Liver (tissue), 10 donors: ENCODE data around the gene PSD. TPM values are rescaled to one million over a fixed set of nuclear protein-coding genes. Genes with fewer than 3 reads are reported as not detected.

Source experiments
- DNase-seq: peaks from one replicate; pipeline ENCODE4 v3.0.0-alpha.2; 2017; ENCODE audit warnings: low spot score
- H3K27ac ChIP-seq, 2 donors: one replicate each; pipeline ENCODE4 v1.7.0; 2013; ENCODE audit warnings: inconsistent platforms in 2 of 2, low read length in 2 of 2, control low read depth in 1 of 2, low read depth in 1 of 2, mild to moderate bottlenecking in 1 of 2
- H3K27me3 ChIP-seq, 4 donors: one replicate each; pipeline versions ENCODE4 v1.6.1 to v1.7.0; 2013; ENCODE audit warnings: low read length in 3 of 4, inconsistent platforms in 1 of 4, mild to moderate bottlenecking in 1 of 4, moderate library complexity in 1 of 4; ENCODE audit not compliant: control insufficient read depth in 4 of 4, insufficient read depth in 4 of 4
- H3K36me3 ChIP-seq, 4 donors: one replicate each; pipeline versions ENCODE4 v1.6.1 to v1.7.0; 2013; ENCODE audit warnings: low read length in 3 of 4, mild to moderate bottlenecking in 3 of 4, low read depth in 1 of 4, moderate library complexity in 1 of 4; ENCODE audit not compliant: control insufficient read depth in 4 of 4, insufficient read depth in 3 of 4
- H3K4me1 ChIP-seq, 4 donors: one replicate each; pipeline versions ENCODE4 v1.6.1 to v1.7.0; 2013; ENCODE audit warnings: low read length in 3 of 4, mild to moderate bottlenecking in 3 of 4, moderate library complexity in 1 of 4; ENCODE audit not compliant: control insufficient read depth in 4 of 4, insufficient read depth in 4 of 4
- H3K4me3 ChIP-seq, 3 donors: one replicate each; pipeline versions ENCODE4 v1.6.1 to v1.7.0; 2013; ENCODE audit warnings: low read length in 3 of 3, control low read depth in 1 of 3, low read depth in 1 of 3, mild to moderate bottlenecking in 1 of 3
- H3K9ac ChIP-seq, 2 donors: one replicate each; pipeline ENCODE4 v1.7.0; 2013; ENCODE audit warnings: low read length in 2 of 2, mild to moderate bottlenecking in 2 of 2, moderate library complexity in 2 of 2, control low read depth in 1 of 2, low read depth in 1 of 2
- H3K9me3 ChIP-seq, 4 donors: one replicate each; pipeline versions ENCODE4 v1.6.1 to v1.7.0; 2013; ENCODE audit warnings: low read length in 3 of 4; ENCODE audit not compliant: control insufficient read depth in 4 of 4
- ATF3 ChIP-seq: IDR thresholded peaks from 2 replicates; pipeline ENCODE4 v1.6.1; 2016; ENCODE audit warnings: antibody characterized with exemption
- CTCF ChIP-seq: fragments of 150-350 bp; IDR thresholded peaks from 2 replicates; pipeline ENCODE4 v1.5.1; 2017; ENCODE audit warnings: improper control_type of control experiment, low read depth, low read length; ENCODE audit not compliant: missing input control
- EGR1 ChIP-seq, 2 donors: IDR thresholded peaks; 2 replicates each; pipeline ENCODE4 v1.6.1; 2016 to 2018; ENCODE audit warnings: antibody characterized with exemption in 2 of 2, low read depth in 2 of 2
- FOXA1 ChIP-seq: IDR thresholded peaks from 2 replicates; pipeline ENCODE4 v1.6.1; 2016; ENCODE audit warnings: antibody characterized with exemption
- FOXA2 ChIP-seq: IDR thresholded peaks from 2 replicates; pipeline ENCODE4 v1.6.1; 2016; ENCODE audit warnings: antibody characterized with exemption
- GABPA ChIP-seq, 2 donors: IDR thresholded peaks in 1 of 2; conservative IDR thresholded peaks in 1 of 2; 2 replicates each; pipeline ENCODE4 v1.6.1; 2016; ENCODE audit warnings: antibody characterized with exemption in 2 of 2, mild to moderate bottlenecking in 1 of 2, moderate library complexity in 1 of 2
- HNF4A ChIP-seq, 2 donors: conservative IDR thresholded peaks; 2 replicates each; pipeline ENCODE4 v1.6.1; 2016; ENCODE audit warnings: antibody characterized with exemption in 2 of 2, mild to moderate bottlenecking in 2 of 2
- HNF4G ChIP-seq: IDR thresholded peaks from 2 replicates; pipeline ENCODE4 v1.6.1; 2016; ENCODE audit warnings: antibody characterized with exemption
- JUND ChIP-seq, 2 donors: IDR thresholded peaks; 2 replicates each; pipeline ENCODE4 v1.6.1; 2016; ENCODE audit warnings: antibody characterized with exemption in 2 of 2
- MAX ChIP-seq: IDR thresholded peaks from 2 replicates; pipeline ENCODE4 v1.6.1; 2016; ENCODE audit warnings: antibody characterized with exemption
- NR2F2 ChIP-seq: IDR thresholded peaks from 2 replicates; pipeline ENCODE4 v1.6.1; 2016; ENCODE audit warnings: antibody characterized with exemption
- RAD21 ChIP-seq, 2 donors: IDR thresholded peaks; 2 replicates each; pipeline ENCODE4 v1.6.1; 2016; ENCODE audit warnings: antibody characterized with exemption in 2 of 2, mild to moderate bottlenecking in 2 of 2
- REST ChIP-seq: IDR thresholded peaks from 2 replicates; pipeline ENCODE4 v1.6.1; 2016; ENCODE audit warnings: antibody characterized with exemption, mild to moderate bottlenecking
- RXRA ChIP-seq, 2 donors: IDR thresholded peaks; 2 replicates each; pipeline ENCODE4 v1.6.1; 2017 to 2018; ENCODE audit warnings: antibody characterized with exemption in 2 of 2, mild to moderate bottlenecking in 1 of 2
- SP1 ChIP-seq: IDR thresholded peaks from 2 replicates; pipeline ENCODE4 v1.6.1; 2018; ENCODE audit warnings: antibody characterized with exemption, mild to moderate bottlenecking
- TAF1 ChIP-seq: conservative IDR thresholded peaks from 2 replicates; pipeline ENCODE4 v1.6.1; 2016; ENCODE audit warnings: antibody characterized with exemption, mild to moderate bottlenecking
- YY1 ChIP-seq: IDR thresholded peaks from 2 replicates; pipeline ENCODE4 v1.6.1; 2016; ENCODE audit warnings: antibody characterized with exemption, mild to moderate bottlenecking
- ZBTB33 ChIP-seq: IDR thresholded peaks from 2 replicates; pipeline ENCODE4 v1.6.1; 2016; ENCODE audit warnings: antibody characterized with exemption
- WGBS: extraction: QIAGEN DNeasy Blood & Tissue Kit; methylation state at CpG from one replicate; pipeline ENCODE4 v1.1.7; 2013; 5-methylcytosine and 5-hydroxymethylcytosine counted together
- polyA plus RNA-seq, 2 donors: library from polyadenylated mRNA; stranded (reverse) in 1 of 2; unstranded in 1 of 2; fragments of 200-250 nt in 1 of 2; fragments of >200 nt in 1 of 2; fragmentation: Nextera tagmentation in 1 of 2; extraction: Ambion mirVana in 1 of 2; gene quantifications; one replicate each; pipeline versions ENCODE4 v1.2.1 to v1.2.3, GENCODE V29; 2013 to 2015
- small RNA-seq: library from RNA; depleted of rRNA; stranded (forward); fragments of <200 nt; gene quantifications from one replicate; pipeline ENCODE3, GENCODE V24; 2014
- total RNA-seq, 2 donors: library from RNA; depleted of rRNA; stranded (reverse); fragments of >200 nt; gene quantifications; one replicate each; pipeline ENCODE4 v1.2.3, GENCODE V29; 2014
- donor health status: healthy.
- donor health status: healthy.
- donor health status: healthy.
- donor health status: healthy.
- donor health status: healthy.

The PSD gene
- total and polyA plus RNA-seq, 4 donors: 0.56 to 1.3 (median 0.71) TPM

GRCh38 chr10:102354451-102354850, 64.1 kb downstream of the PSD start:
- DNase-seq: no peak
- peaks cover 25 to 73% (median 55%) of the 10 kb centered on the region in 4 donors for H3K36me3 ChIP-seq
- no peak overlapping the region for H3K9ac ChIP-seq
- H3K4me1 ChIP-seq: no peaks in the 10 kb centered on the region
- TF ChIP-seq MAX: no peak
- TF ChIP-seq FOXA1: no peak
- no peak for TF ChIP-seq ZBTB33
- no peak for TF ChIP-seq ATF3
- TF ChIP-seq JUND (IDR thresholded peaks at IDR 0.05): no peak
- TF ChIP-seq SP1: no peak
- TF ChIP-seq HNF4G: no peak
- no peak for TF ChIP-seq RAD21 (IDR thresholded peaks at IDR 0.05)
- no peak for TF ChIP-seq TAF1
- TF ChIP-seq YY1: no peak
- TF ChIP-seq EGR1 (IDR thresholded peaks at IDR 0.05; ENCODE audit: low read depth in 2 of 2): no peak
- TF ChIP-seq GABPA (IDR thresholded peaks at IDR 0.05 in 1 of 2, conservative IDR thresholded peaks at IDR 0.05 in 1 of 2): no peak
- no peak for TF ChIP-seq HNF4A (conservative IDR thresholded peaks at IDR 0.05)
- no peak for TF ChIP-seq REST
- no peak for TF ChIP-seq FOXA2
- TF ChIP-seq NR2F2: no peak
- TF ChIP-seq RXRA (IDR thresholded peaks at IDR 0.05): no peak
- no peak for TF ChIP-seq CTCF
- no peak overlapping the region for H3K27ac ChIP-seq
- no peaks in the 10 kb centered on the region for H3K9me3 ChIP-seq
- no peak overlapping the region for H3K4me3 ChIP-seq
- H3K27me3 ChIP-seq: no peaks in the 10 kb centered on the region
- 96% methylated on average over 3 of the region's 3 CpGs for WGBS

Small RNA genes lying within 50 kb of the gene (small RNA-seq; reads per million reads assigned to genes)
- gene MIR146B: 778 reads per million, percentile 99 among the genes with 10 or more reads in this experiment

Other genes starting within 250 kb of the PSD start
- under 1 TPM in 1 of 2 donors, not detected in 1; 0.42 TPM for gene ELOVL3, start 192.5 kb downstream of the PSD start, total RNA-seq
- gene ELOVL3, start 192.5 kb downstream of the PSD start, polyA plus RNA-seq: not detected
- not detected for gene PITX3, start 177.3 kb downstream of the PSD start, total RNA-seq
- not detected for gene PITX3, start 177.3 kb downstream of the PSD start, polyA plus RNA-seq
- 10 to 100 TPM; 19.2 to 27.2 TPM for gene GBF1, start 173.3 kb downstream of the PSD start, total RNA-seq
- 10 to 100 TPM in 1 of 2 donors, 1 to 10 TPM in 1; 6.0 to 11.2 TPM for gene GBF1, start 173.3 kb downstream of the PSD start, polyA plus RNA-seq
- gene NFKB2, start 23.1 kb downstream of the PSD start, total RNA-seq: 1 to 10 TPM; 7.1 to 8.5 TPM
- 1 to 10 TPM; 1.8 to 7.2 TPM for gene NFKB2, start 23.1 kb downstream of the PSD start, polyA plus RNA-seq
- gene FBXL15, start 2.1 kb upstream of the PSD start, total RNA-seq: 1 to 10 TPM; 4.4 to 5.8 TPM
- 10 to 100 TPM; 14.3 to 14.4 TPM for gene FBXL15, start 2.1 kb upstream of the PSD start, polyA plus RNA-seq
- gene CUEDC2, start 13.8 kb upstream of the PSD start, total RNA-seq: 10 to 100 TPM; 14.4 to 14.6 TPM
- gene CUEDC2, start 13.8 kb upstream of the PSD start, polyA plus RNA-seq: 10 to 100 TPM; 33.6 to 36.1 TPM
- gene C10orf95, start 32.8 kb upstream of the PSD start, total RNA-seq: under 1 TPM in 1 of 2 donors, not detected in 1; 0.09 TPM
- gene C10orf95, start 32.8 kb upstream of the PSD start, polyA plus RNA-seq: under 1 TPM in 1 of 2 donors, not detected in 1; 0.24 TPM
- gene ACTR1A, start 83.9 kb upstream of the PSD start, total RNA-seq: 10 to 100 TPM; 40.7 to 51.9 TPM
- 10 to 100 TPM; 24.5 to 29.9 TPM for gene ACTR1A, start 83.9 kb upstream of the PSD start, polyA plus RNA-seq
- gene SUFU, start 85.2 kb upstream of the PSD start, total RNA-seq: 1 to 10 TPM; 2.6 to 3.8 TPM
- 1 to 10 TPM; 1.8 to 3.2 TPM for gene SUFU, start 85.2 kb upstream of the PSD start, polyA plus RNA-seq
- 10 to 100 TPM; 21.8 to 39.5 TPM for gene TRIM8, start 225.7 kb upstream of the PSD start, total RNA-seq
- gene TRIM8, start 225.7 kb upstream of the PSD start, polyA plus RNA-seq: 10 to 100 TPM; 15.8 to 45.3 TPM